GM13977 (cell line): ENCODE data around the gene FTO.

ENCODE experiments used
- DNase-seq: peaks from one replicate; pipeline ENCODE4 v3.0.0; 2012; ENCODE audit warnings: low spot score
- CTCF ChIP-seq: IDR thresholded peaks from 2 replicates; pipeline ENCODE4 v1.5.1; 2012; ENCODE audit warnings: mild to moderate bottlenecking, control low read depth; ENCODE audit not compliant: insufficient read depth; ENCODE audit errors: extremely low read depth, missing control alignments
- in situ Hi-C: fragments of 300-500 bp; cut with MboI; formaldehyde crosslinking; loops from one replicate; pipeline ENCODE4 v1.12.0; 2022; ENCODE audit warnings: low sequenced_read_pairs, low pct_unique_long_range_greater_than_20kb, mixed read lengths, inconsistent platforms; ENCODE audit not compliant: unreplicated experiment

The FTO gene

GRCh38 chr16:54165912-54166865 is 462.2 kb downstream of the FTO start:
- in situ Hi-C loops: no loop called here
- TF ChIP-seq CTCF: no peak
- no peak for DNase-seq

- TF ChIP-seq CTCF: no peak
- in situ Hi-C loops: no loop called here
- DNase-seq: no peak
These were observed 465.2 kb downstream of the FTO start for GRCh38 chr16:54169112-54169511.

GRCh38 chr16:54171626-54172537 is 467.9 kb downstream of the FTO start:
- in situ Hi-C loops: no loop called here
- DNase-seq: no peak
- no peak for TF ChIP-seq CTCF

GRCh38 chr16:54173490-54173889 is 469.5 kb downstream of the FTO start:
- DNase-seq: no peak
- no peak for TF ChIP-seq CTCF
- in situ Hi-C loops: no loop called here

- in situ Hi-C loops: no loop called here
- TF ChIP-seq CTCF: no peak
- DNase-seq: no peak
These were observed 470.2 kb downstream of the FTO start for GRCh38 chr16:54174201-54174600.

- in situ Hi-C loops: no loop called here
- no peak for TF ChIP-seq CTCF
- no peak for DNase-seq
These were observed 470.8 kb downstream of the FTO start for GRCh38 chr16:54174750-54175149.
